Measurements from ENCODE around the gene ABHD13.
"Not testable (repeated sequence)": the region's sequence is repeated elsewhere in the genome, so short reads cannot be mapped to it uniquely, and the experiment has no call there.

The ABHD13 gene

GRCh38 chr13:108218044-108218974, at the start of gene ABHD13:
Gene ABHD13, plus strand, starts transcription at chr13:108218392. Its CDS starts 10,827 bp downstream, at chr13:108229219.
- DNase-seq, result peak; percentile 92 to 94

- DNase-seq, result no peak
Observed at GRCh38 chr13:108168929-108169328, 49.3 kb upstream of the ABHD13 start.

DNA sequence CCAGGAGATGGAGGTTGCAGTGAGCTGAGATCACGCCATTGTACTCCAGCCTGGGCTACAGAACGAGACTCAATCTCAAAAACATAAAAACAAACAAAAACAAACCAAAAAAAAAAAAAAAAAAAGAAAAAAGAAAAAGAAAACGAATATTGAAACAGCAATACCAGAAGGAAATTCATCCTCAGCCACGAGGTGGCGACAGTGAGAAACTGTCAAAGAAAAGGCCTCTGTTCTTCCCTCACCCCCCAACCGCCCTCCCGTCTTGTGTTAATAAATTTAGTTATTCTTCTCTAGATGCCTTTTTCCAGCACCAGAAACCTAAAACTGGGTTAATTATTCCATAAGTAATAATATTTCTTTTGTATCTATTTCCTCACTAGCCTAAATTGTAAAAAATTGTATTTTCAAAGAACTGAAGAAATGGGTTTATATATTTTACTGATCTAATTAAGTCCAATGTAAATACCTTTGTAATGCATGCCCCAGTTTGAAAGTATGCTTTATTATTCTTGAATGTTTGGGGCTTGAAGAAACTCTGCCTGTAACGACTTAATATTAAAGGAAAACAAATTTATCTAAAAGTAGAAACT, 41.4 kb upstream of the ABHD13 start:
- DNase-seq, result peak; percentile 45 to 50

DNA sequence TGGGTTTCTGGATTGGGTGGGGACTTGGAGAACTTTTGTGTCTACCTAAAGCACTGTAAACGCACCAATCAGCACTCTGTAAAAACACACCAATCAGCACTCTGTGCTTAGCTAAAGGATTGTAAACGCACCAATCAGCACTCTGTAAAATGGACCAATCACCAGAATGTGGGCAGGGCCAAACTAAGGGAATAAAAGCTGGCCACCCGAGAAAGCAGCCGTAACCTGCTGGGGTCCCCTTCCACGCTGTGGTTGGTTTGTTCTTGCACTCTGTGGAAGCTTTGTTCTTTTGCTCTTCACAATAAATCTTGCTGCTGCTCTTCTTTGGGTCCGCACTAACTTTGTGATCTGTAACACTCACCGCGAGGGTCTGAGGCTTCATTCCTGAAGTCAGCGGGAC, 40.1 kb upstream of the ABHD13 start:
- no peak for DNase-seq

DNA sequence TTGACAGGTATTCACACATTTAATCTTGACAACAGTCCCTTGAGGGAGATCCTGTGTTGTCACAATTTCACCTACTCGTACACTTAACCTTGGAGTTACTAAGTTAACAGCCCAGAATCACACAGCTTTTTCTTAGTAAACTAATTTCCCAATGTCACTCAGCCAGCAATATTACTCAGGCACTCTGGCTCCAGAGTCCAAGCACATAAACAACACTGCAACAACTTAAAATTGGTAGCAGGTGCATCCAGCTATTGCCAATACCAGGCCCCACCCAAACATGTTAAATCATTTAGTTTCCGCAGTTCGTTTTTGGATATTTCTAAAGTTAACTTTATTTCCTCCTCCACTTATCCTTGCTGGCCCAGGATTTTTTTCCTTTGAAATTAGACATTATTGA, 35.5 kb upstream of the ABHD13 start:
- DNase-seq, result no peak

GRCh38 chr13:108185223-108185622, 33.0 kb upstream of the ABHD13 start:
- DNase-seq, result no peak

GRCh38 chr13:108188260-108188659, 29.9 kb upstream of the ABHD13 start:
- no peak for DNase-seq

DNA sequence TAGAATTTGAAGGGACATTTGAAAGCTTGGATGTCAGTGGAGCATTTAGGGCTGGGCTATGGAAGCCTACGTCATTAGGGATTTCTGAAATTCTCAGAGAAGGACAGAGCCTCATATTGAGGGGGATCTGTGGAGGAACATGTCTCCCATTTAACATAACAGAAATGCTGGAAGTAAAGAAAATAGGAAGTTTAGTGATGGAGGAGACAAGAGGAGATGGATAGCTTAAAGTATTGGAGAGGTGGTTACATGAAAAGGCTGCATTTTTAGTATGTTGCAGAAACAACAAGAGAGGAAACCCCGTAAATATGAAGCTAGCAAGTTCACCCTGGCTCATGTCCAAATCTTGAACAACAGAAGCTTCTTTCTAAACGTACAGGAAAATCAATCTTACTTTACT, 27.3 kb upstream of the ABHD13 start:
- no peak for DNase-seq

DNA sequence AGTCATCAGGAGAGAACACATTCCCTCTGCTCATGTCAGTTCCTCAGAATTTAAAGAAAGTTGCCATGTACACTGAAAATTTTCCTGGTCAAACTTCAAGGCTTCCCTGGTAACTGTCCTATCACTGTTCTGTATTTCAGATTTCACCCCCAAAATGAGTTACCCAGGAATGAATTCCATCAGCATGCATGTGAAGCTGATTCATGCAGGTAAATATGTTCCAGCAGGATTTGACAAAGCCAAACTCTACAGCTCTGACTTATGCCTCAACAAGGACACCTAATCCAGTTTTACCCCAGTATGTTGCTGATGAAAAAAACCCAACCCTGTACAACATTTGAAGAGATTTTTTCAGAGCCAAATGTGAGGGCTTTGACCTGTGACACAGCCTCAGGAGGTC, 24.4 kb upstream of the ABHD13 start:
- no peak for DNase-seq

DNA sequence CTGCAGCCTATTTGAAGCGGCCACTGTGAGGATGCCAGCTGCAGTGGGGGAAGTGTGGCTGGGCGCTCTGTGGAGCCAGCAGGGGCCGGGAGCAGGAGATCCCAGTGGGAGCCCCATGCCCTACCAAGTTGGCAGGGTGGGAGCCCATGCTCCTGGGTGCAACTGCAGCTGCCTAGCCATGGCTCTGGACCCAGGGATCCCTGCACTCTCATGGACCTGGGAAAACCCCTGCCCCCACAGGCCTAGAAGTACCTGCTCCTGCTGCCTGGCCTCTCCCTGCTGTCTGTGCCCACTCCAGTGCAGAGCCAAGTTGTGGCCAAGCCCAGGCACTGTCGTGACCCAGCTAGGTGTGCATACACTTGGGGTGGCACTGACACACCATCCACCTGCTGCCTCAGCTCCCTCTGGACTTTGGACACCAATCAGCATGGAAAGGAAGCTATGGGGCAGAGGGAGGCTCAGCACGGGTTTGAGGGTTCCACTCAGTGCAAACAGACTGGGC, 23.7 kb upstream of the ABHD13 start:
- DNase-seq, result no peak

- no peak for DNase-seq
Observed at GRCh38 chr13:108195146-108195545, 23.0 kb upstream of the ABHD13 start.

- no peak for DNase-seq
Observed at GRCh38 chr13:108195861-108196260, 22.3 kb upstream of the ABHD13 start.

DNA sequence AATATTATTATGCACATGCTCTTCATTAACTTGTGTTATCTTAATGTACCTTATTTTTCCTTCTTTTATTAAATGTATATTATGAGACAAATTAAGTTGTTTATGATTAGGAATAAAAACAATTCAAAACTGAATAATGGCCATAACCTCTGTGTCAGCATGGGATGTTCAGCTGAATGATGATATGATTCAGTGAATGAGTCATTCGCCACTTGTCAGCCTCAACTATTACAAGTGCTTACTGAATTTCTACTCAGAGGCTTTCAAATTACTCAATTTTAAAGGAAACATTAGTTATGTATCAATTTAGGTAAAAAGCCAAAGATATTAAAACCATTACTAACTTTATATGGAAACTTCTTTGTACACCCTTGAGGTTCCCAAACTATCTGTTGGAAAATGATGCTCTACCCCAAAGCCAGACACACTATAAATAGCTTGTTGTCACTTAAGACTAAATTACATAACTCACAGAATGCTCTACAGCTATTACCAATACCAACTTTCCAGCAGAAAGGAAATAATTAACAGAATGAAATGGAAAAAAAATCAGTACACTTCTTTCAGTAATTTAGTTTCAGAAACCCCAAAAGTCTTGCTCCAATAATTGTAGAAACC, 17.3 kb upstream of the ABHD13 start:
- no peak for DNase-seq

DNA sequence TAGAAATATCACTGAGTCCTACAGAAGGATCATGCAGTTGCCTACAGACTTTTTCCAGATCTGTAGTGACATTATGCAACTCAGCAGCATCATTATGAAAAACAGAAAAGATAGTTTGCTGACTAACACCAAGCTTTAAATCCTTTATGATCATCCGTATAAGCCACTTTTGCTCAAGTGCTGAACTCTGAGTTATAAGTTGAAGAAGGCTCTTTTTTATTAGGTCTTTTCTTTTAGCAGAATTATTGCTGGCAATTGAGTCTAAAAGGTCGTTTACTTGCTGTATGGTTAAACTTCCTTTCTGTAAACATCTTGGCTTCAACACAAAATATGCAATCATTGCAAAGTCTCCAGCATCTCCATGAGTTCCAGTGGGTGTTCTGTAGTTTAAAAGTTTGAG, 7.6 kb upstream of the ABHD13 start:
- no peak for DNase-seq

GRCh38 chr13:108212886-108213285, 5.3 kb upstream of the ABHD13 start:
- DNase-seq, result no peak

DNA sequence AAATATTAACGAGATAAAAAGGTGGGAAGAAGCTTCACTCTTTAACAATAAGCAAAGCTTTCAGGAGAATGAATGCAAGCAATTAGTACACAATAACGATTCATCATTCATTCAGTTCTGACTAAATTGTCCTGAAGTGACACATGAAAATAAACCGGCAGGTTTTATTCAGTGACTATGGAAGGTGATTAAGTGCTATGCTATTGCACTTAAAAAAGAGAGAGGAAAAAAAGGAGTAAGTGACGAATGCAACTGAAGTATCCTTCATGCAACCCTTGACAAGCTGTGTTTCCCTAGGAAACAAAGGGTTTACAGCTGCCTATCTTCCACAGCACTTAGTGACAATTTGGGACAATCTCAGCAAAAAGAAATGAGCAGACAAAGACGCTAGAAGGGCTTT, 4.2 kb upstream of the ABHD13 start:
- DNase-seq, result no peak

DNA sequence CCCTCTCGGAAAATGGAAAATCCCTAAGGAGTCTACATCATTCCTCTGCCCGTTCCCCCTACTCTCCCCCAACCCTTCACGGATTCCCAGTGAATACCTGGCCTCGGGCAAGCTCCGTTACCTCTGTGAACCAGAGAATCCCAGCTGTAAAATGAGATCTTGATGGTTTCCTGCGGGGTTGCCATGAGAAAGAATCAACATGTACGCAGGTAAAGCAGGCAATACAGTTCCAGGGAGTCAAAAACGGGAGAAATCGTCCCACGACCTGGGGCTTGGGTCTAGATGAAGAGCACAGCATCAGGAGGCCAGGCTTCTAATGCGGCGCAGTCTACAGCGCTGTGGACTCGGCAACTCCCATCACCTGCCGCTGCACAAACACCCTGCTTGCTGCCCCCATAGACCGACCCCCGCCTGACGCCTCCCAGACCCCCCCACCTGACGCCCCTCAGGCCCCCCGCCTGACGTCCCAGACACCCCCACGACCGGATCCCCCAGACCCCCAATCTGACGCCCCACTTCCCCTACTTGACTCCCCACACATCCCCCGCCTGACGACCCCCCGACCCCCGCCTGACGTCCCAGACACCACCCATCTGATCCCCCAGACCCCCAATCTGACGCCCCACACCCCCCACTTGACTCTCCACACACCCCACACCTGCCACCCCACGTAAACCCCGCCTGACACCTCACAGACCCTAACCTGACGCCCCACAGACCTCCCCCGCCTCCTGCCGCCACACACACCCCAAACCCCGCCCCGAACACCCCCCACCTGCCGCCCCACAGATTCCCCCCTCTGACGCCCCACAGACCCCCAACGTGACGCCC, 3.5 kb upstream of the ABHD13 start:
- DNase-seq, result no peak

DNA sequence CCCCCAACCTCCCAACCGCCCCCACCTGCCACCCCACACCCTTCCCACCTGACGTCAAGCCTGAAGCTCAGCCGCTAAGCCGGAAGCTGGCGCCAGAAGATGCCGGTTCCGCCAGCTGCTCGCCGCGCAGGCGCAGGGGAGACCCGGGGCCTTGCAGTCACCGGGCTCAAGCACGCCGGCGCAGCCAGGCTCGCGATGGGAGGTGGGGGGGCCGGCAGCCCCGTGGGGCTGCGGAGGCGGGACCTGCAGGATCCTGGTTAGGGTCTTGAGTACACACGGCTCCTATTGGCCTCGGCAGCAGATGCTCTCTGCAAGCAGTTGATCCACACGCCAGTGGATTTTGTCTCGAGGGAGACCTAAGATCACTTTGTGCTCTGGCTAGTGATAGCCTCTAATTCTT, 2.8 kb upstream of the ABHD13 start, which contains the start of gene LIG4:
Gene LIG4 (minus strand): TSS at position 101 of the 400 bp plus-strand sequence. CDS start 4,268 bp downstream, outside the sequence.
- DNase-seq, result peak; percentile 94 to 96

GRCh38 chr13:108217307-108218043, 717 bp upstream of the ABHD13 start:
- not testable (repeated sequence) for DNase-seq

- DNase-seq, result peak in 1 of 2 donors; percentile 37
Observed at GRCh38 chr13:108220041-108220440, 1.8 kb downstream of the ABHD13 start.

GRCh38 chr13:108223687-108224503, 5.7 kb downstream of the ABHD13 start:
- DNase-seq, result no peak
